HG03469 (cell line): ENCODE results near the gene GJA10.
"Not testable (repeated sequence)": the region's sequence is repeated elsewhere in the genome, so short reads cannot be mapped to it uniquely, and the experiment has no call there.

Experiments used
- ATAC-seq: cut with Tn5 transposase; IDR thresholded peaks from one replicate; pipeline ENCODE4 v1.9.1; 2021; ENCODE audit warnings: mild to moderate bottlenecking, moderate library complexity, moderate number of reproducible peaks; ENCODE audit not compliant: unreplicated experiment

The GJA10 gene

GRCh38 chr6:89894169-89894568 lies at the start of gene GJA10:
Gene GJA10, plus strand, starts transcription at chr6:89894469. Its CDS starts 0 bp downstream, at chr6:89894469.
- ATAC-seq, result no peak

DNA sequence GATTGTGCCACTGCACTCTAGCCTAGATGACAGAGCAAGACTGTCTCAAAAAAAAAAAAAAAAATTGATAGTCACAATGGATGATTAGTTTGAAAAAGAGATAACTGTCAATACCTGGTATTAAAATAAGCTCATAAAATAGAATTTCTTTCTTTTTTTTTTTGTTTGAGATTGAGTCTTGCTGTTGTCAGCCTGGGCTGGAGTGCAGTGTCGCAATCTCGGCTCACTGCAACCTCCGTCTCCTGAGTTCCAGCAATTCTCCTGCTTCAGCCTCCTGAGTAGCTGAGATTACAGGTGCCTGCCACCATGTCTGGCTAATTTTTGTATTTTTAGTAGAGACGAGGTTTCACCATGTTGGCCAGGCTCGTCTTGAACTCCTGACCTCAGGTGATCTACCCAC lies 46.8 kb upstream of the GJA10 start:
- not testable (repeated sequence) for ATAC-seq

- ATAC-seq, result no peak
Observed at GRCh38 chr6:89853068-89853467, 41.2 kb upstream of the GJA10 start.

DNA sequence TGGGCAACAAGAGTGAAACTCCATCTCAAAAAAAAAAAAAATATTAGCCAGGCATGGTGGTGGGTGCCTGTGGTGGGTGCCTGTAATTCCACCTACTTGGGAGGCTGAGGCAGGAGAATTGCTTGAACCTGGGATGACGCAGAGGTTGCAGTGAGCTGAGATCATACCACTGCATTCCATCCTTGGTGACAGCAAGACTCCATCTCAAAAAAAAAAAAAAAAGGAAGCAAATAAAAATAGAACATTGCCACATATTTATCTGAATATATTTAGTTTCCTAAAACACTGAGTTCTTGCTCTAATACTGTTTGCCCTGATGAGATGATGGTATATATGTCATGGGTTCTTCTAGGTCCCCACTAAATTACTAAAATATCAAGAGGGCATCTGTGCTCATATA lies 36.2 kb upstream of the GJA10 start:
- ATAC-seq, result no peak

DNA sequence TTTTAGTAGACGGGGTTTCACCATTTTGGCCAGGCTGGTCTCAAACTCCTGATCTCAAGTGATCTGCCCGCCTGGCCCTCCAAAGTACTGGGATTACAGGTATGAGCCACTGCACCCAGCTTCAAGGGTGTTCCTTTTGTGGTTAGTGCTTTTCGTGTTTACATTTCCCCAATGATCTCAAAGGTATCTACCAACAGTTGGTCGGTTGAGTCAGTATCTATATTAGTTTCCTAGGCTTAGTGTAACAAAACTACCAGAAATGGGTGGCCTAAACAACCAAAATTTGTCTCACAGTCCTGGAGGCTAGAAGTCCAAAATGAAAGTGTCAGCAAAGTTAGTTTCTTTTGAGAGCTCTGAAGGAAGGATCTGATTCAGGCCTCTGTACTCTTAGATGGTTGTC lies 34.5 kb upstream of the GJA10 start:
- peak; percentile 37 for ATAC-seq

DNA sequence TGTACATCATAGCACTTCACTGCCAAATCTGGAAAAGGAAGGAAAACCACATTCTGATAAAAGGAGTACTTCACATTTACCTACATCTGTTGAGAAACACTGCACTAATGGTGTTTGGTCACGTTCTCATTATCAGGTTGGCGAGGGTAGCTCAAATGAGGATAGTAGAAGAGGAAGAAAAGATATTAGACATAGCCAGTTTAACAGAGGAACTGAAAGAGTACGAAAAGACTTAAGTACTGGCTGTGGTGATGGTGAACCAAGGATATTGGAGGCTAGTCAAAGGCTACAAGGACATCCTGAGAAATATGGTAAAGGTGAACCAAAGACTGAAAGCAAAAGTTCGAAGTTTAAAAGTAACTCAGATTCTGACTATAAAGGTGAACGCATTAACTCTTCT lies 32.0 kb upstream of the GJA10 start:
- ATAC-seq, result peak; percentile 75

DNA sequence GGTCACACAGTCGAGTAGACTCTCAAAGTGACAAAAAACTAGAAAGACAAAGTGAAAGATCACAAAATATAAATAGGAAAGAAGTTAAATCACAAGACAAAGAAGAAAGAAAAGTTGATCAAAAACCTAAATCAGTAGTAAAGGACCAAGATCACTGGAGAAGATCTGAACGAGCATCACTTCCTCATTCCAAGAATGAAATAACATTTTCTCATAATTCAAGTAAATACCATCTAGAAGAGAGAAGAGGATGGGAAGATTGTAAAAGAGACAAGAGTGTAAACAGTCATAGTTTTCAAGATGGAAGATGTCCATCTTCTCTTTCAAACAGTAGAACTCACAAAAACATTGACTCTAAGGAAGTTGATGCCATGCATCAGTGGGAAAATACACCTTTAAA lies 31.6 kb upstream of the GJA10 start:
- ATAC-seq, result peak; percentile 8

- no peak for ATAC-seq
Observed at GRCh38 chr6:89866024-89866678, 28.1 kb upstream of the GJA10 start.

DNA sequence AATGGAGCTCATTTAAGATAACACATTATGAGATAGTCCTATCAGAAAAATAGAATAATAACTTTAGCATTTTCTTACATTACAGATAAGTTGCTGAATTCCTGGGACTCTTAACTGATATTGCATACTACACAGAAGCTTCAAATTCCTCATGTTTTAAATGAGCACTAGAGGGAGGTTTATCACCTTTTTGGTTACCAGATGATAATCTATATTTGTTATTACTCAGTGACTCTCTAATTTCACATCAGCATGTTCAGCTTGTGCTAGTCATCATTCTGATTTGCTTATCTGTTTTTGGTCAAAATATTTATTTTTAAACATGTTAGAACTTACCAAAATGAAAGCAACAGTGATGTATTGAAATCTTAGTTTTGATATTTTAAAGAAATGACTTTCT lies 20.5 kb upstream of the GJA10 start:
- ATAC-seq, result no peak

- no peak for ATAC-seq
Observed at GRCh38 chr6:89874438-89874837, 19.8 kb upstream of the GJA10 start.

DNA sequence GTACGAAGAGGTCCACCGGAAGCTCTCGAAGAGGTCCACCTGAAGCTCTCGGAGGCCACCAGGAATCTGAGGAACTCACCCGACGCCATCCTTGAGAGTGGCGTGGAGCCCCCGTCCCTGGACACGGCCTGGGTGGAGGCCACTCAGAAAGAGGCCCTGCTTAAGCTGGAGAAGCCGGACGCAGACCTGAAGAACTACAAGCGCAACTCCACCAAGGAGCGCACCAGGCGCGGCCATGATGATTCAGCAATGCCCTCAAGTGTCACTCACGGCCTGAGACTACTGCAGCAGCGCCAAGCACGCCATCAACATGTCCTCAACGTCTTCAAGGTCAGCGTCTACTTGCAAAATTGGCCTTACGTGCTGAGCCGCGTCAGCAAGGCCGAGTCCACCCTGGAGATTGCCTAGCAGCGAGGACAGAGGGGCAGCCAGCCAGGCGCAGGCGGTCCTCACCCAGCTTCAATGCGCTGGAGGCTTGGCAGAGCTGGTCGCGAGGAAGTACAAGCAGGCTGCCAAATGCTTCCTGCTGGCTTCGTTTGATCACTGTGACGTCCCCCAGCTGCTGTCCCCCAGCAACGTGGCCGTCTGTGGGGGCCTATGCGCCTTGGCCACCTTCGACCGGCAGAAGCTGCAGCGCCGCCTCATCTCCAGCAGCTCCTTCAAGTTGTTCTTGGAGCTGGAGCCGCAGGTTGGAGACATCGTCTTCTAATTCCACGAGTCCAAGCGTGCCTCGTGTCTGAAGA lies 7.7 kb upstream of the GJA10 start:
- no peak for ATAC-seq

GRCh38 chr6:89887452-89888137 lies 6.7 kb upstream of the GJA10 start:
- ATAC-seq, result no peak

- ATAC-seq, result no peak
Observed at GRCh38 chr6:89888138-89888514, 6.1 kb upstream of the GJA10 start.

- ATAC-seq, result no peak
Observed at GRCh38 chr6:89888871-89889270, 5.4 kb upstream of the GJA10 start.

DNA sequence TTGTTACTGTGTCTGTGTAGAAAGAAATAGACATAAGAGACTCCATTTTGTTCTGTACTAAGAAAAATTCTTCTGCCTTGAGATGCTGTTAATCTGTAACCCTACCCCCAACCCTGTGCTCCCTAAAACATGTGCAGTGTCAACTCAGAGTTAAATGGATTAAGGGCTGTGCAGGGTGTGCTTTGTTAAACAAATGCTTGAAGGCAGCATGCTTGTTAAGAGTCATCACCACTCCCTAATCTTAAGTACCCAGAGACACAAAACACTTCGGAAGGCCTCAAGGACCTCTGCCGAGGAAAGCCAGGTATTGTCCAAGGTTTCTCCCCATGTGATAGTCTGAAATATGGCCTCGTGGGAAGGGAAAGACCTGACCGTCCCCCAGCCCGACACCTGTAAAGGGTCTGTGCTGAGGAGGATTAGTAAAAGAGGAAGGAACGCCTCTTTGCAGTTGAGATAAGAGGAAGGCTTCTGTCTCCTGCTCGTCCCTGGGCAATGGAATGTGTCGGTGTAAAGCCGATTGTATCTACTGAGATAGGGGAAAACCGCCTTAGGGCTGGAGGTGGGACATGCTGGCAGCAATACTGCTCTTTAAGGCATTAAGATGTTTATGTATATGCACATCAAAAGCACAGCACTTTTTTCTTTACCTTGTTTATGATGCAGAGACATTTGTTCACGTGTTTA lies 3.3 kb upstream of the GJA10 start:
- ATAC-seq, result not testable (repeated sequence)

GRCh38 chr6:89892577-89892976 lies 1.7 kb upstream of the GJA10 start:
- ATAC-seq, result not testable (repeated sequence)

- ATAC-seq, result no peak
Observed at GRCh38 chr6:89895276-89895874, 1.1 kb downstream of the GJA10 start.

DNA sequence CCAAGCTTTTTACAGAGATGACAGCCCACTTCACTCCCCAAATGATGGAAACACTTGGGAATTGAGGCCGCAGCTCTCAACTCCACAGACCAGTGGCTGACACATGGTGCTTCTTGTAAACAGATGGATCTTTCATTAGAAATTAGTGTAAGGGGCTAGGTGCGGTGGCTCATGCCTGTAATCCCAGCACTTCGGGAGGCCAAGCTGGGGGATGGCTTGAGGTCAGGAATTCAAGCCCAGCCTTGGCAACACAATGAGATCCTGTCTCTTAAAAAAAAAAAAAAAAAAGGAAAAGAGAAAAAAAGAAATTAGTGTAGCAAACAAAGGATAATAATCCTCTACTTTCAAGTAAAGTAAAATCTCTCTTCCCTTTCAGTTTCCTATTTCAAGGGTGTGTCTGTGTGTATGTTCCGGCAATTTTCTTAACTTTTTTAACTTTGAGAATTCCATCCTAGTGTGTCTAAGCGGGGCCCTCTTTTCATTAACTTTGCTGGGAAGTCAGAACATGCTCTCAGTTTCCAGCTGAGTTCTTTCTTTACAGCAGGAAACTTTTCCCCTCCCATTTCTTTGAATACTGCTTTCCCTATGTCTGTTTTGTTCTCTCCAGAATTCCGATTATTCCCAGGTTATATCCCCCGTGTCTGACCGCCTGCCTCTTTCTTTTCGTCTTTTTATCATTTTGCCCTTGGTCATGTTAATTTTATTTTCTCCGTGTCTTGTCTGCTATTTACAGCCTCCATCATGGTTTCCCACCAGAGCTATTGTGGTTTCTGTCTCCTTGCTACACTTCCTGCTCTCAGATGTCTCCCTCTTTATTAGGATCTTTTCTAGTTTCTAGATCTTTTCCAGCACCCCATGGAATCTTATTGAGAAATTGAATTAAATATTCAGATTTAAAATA lies 16.0 kb downstream of the GJA10 start:
- not testable (repeated sequence) for ATAC-seq

DNA sequence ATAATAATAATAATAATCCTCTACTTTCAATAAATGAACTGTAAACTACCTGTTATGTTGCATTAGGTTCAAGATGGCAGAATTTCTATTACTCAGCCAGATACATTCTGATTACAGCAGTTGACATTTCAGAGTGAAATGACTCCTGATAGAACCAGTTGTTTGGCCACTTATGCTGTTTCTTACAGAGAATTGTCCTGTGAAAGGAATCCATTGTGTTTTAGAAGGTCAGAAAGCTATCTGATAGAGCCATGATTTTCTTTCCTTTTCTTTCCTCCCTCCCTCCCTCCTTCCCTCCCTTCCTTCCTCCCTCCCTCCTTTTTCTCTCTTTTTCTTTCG lies 16.6 kb downstream of the GJA10 start:
- ATAC-seq, result no peak
